Measurements from ENCODE around the gene MEGF8.

- no peak for TF ChIP-seq RXRA (IDR thresholded peaks at IDR 0.05)
- TF ChIP-seq CTCF (IDR thresholded peaks at IDR 0.05; ENCODE audit: low read depth, low read length, missing input control): no peak
- no peak for TF ChIP-seq MAX (IDR thresholded peaks at IDR 0.05)
- TF ChIP-seq ATF3 (IDR thresholded peaks at IDR 0.05): no peak
- no peak for TF ChIP-seq SP1 (IDR thresholded peaks at IDR 0.05)
- no peak for TF ChIP-seq TAF1 (conservative IDR thresholded peaks at IDR 0.05)
- TF ChIP-seq ZBTB33 (IDR thresholded peaks at IDR 0.05): no peak
- TF ChIP-seq HNF4A (conservative IDR thresholded peaks at IDR 0.05): no peak
- no peak for TF ChIP-seq JUND (IDR thresholded peaks at IDR 0.05)
- no peak for TF ChIP-seq FOXA2 (IDR thresholded peaks at IDR 0.05)
Measured at GRCh38 chr19:42287017-42287826, 38.2 kb upstream of the MEGF8 start.

All from liver (tissue), 3 donors.